LNCAP (cell line): ENCODE measurements around the gene ATF6.

Experiments used
- TF ChIP-seq, protein P1 (sequence below): fragments of 450-650 bp; IDR thresholded peaks from 2 replicates; pipeline ENCODE4 v1.5.1; 2017; ENCODE audit warnings: mild to moderate bottlenecking

The ATF6 gene

DNA sequence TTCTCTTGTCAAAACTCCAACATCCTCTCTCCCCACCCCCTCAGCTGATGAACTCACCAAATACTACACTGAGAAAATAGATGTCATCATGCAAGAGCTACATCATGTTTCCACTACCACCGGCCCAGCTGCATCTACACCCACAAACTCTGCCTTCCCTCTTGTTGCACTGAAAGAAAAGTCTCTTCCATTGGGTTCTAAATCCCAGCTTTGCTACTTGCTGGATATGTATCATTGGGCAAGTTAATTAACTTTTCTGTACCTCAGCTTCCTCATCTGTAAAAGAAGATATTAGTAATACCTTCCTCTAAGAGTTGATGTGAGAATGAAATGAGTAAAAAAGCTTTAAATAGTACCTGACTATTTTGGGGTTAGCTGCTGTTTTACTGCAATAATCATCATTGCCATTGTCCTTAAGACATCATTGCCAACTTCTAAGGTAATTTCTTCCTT lies 149.0 kb downstream of the ATF6 start:
- TF ChIP-seq, protein P1, sequence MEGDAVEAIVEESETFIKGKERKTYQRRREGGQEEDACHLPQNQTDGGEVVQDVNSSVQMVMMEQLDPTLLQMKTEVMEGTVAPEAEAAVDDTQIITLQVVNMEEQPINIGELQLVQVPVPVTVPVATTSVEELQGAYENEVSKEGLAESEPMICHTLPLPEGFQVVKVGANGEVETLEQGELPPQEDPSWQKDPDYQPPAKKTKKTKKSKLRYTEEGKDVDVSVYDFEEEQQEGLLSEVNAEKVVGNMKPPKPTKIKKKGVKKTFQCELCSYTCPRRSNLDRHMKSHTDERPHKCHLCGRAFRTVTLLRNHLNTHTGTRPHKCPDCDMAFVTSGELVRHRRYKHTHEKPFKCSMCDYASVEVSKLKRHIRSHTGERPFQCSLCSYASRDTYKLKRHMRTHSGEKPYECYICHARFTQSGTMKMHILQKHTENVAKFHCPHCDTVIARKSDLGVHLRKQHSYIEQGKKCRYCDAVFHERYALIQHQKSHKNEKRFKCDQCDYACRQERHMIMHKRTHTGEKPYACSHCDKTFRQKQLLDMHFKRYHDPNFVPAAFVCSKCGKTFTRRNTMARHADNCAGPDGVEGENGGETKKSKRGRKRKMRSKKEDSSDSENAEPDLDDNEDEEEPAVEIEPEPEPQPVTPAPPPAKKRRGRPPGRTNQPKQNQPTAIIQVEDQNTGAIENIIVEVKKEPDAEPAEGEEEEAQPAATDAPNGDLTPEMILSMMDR = no peak

DNA sequence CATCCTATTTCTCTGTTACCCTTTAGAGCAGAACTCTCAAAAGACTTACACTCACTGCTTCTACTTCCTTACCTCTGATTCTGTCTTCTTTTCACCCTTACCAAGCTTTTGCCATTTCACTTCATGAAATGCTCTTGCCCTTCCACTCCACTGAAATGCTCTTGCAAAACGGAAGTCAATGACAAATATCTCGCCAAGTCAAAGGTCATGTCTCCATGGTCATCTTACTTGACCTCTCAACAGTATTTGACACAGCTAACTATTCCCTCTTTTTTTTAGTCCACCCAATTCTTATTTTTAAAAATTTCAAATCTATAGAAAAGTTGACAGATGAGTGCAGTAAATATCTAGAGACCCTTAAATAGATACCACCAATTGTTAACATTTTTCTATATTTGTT lies 149.9 kb downstream of the ATF6 start:
- TF ChIP-seq, protein P1 = no peak

DNA sequence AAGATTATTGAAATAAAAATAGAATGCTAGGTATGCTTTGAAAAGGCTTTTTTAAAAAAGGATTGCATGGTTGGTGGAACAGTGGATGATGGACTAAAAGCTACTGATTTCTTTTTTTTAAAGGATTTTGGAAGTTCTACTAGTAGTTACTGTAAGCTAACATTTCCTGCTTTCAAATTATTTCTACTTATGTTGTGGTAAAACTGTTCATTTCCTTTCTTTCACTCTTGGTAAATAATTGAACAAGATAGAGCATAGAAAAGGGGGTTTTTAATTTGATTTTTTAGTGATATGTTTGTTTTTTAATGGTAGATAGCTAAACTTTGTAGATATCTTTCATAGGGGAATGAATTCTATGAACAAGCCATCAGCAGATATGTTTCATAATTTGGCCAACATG lies 153.1 kb downstream of the ATF6 start:
- TF ChIP-seq, protein P1 = no peak

DNA sequence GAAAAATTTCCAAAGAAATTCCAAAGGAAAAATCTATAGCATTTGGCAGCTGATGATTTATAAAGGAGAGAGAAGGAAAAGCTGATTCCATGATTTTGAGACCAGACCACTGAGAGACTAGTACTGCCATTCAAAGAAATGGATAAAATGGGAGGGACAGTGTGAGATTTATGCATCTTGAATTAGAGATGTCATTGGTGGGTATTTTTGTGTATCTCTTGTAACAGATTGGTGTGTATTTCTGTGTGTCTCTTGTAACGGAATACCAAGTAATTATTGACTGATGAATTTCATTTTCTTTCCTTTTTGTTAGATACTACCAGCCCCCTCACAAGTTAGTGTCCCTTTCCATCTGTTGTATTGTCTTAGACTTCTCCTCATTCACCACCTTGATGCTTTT lies 155.4 kb downstream of the ATF6 start:
- TF ChIP-seq, protein P1 = no peak

DNA sequence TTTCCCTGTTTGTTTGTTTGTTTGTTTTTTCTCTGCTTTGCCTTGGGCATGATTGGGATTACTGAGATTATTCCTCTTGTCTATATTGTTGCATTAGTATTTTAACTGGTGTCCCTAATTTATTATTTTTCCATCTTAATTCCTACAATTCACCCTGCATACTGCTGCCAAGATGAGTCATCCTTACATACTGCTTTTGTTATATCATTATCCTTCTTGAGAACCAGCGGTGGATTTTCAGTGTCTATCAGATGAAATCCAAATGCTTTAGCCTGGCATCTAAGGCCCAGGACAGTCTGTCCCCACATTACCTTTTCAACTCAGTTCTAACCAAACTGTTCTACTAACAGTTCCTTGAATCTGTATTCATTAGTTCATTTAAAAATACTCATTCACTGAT lies 155.9 kb downstream of the ATF6 start:
- TF ChIP-seq, protein P1 = no peak

DNA sequence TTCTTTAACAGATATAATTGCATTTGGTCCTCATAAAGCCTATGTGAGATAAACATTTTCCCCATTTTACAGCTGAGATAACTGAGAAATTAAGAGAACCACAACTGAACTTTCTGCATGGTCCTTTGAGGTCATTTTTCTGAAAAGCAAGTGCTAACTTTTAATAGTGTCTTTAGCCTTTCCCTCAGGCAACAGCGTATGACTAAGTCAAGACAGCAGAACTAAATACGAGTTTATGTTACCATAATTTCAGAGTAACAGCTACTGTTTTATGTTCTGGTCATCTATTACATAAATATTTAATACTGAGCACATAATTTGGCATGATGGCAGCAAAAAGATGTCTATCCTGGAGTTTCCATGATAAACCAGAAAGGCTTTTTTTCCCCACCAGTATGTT lies 161.9 kb downstream of the ATF6 start:
- TF ChIP-seq, protein P1 = no peak

DNA sequence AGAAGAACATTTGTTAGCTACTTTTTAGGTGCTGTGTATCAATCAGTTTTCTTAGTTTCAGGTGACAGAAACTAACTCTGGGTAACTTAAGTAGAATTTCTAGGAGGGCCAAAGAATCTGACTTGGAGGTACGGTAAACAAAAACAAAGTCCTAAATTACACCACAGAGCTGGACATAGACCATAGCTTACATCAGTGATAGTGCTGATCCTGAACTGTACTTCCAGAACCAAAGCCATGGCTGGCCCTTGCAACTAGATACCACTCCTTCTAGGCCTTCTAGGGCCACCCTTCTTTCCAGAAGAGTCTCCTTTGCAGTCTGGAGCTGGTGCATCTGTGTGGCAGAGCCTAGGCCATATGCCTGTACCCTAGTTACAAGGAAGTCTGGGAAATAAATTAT lies 163.0 kb downstream of the ATF6 start:
- TF ChIP-seq, protein P1 = no peak

DNA sequence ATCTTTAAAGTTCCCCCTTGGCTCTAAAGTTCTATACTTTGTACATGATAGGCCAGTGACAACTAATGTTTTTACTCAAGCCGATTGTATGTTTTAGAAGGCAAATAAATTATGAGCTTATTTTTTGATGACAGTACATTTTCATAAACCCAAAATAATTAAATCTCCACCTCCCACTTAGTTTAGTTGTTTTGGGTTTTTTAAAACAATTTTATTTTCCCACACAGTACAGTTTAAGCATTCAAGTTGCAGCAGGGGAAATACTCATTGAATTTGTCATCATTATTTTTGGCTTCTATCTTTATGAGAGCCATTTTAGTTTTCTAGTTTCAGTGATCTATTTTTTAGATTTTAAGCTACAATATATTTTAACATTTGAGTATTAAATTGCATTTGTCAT lies 163.9 kb downstream of the ATF6 start:
- TF ChIP-seq, protein P1 = no peak
